ENCODE results near the gene TADA2B. TPM values are rescaled to one million over a fixed set of nuclear protein-coding genes. Genes with fewer than 3 reads are reported as not detected.
A peak's percentile ranks its signal among the peaks of the same experiment; 100 is the strongest.

TADA2B gene
- total and polyA plus RNA-seq, 10 of the 15 experiments (the other 5 are each of a cell fraction or from before 2014, with no cell fraction given): 0.66 to 12.0 (median 5.6) TPM

GRCh38 chr4:7068279-7068842 is 25.2 kb downstream of the TADA2B start (continued):
- no peak for TF ChIP-seq IKZF2 (IDR thresholded peaks at IDR 0.05)
- no peak for TF ChIP-seq EED (IDR thresholded peaks at IDR 0.05; ENCODE audit: low read depth)
- no peak for TF ChIP-seq ZNF622 (IDR thresholded peaks at IDR 0.05)
- no peak for TF ChIP-seq YBX1 (IDR thresholded peaks at IDR 0.05)
- no peak for TF ChIP-seq NFYA (IDR thresholded peaks at IDR 0.05; ENCODE audit: borderline replicate concordance, low read depth, low read length)
- TF ChIP-seq LARP7 (IDR thresholded peaks at IDR 0.05): peak; percentile 51; the same call in 1 of the 2 replicates
- no peak for TF ChIP-seq NR2C2 (IDR thresholded peaks at IDR 0.05; ENCODE audit: borderline replicate concordance, control insufficient read depth, insufficient read length, low read depth)
- TF ChIP-seq, protein P1, sequence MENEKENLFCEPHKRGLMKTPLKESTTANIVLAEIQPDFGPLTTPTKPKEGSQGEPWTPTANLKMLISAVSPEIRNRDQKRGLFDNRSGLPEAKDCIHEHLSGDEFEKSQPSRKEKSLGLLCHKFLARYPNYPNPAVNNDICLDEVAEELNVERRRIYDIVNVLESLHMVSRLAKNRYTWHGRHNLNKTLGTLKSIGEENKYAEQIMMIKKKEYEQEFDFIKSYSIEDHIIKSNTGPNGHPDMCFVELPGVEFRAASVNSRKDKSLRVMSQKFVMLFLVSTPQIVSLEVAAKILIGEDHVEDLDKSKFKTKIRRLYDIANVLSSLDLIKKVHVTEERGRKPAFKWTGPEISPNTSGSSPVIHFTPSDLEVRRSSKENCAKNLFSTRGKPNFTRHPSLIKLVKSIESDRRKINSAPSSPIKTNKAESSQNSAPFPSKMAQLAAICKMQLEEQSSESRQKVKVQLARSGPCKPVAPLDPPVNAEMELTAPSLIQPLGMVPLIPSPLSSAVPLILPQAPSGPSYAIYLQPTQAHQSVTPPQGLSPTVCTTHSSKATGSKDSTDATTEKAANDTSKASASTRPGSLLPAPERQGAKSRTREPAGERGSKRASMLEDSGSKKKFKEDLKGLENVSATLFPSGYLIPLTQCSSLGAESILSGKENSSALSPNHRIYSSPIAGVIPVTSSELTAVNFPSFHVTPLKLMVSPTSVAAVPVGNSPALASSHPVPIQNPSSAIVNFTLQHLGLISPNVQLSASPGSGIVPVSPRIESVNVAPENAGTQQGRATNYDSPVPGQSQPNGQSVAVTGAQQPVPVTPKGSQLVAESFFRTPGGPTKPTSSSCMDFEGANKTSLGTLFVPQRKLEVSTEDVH (IDR thresholded peaks at IDR 0.05; ENCODE audit: low read depth, partially characterized antibody): no peak
- TF ChIP-seq RUNX3 (IDR thresholded peaks at IDR 0.05; ENCODE audit: low read length): peak; percentile 7; the same call in 1 of the 2 replicates
- TF ChIP-seq, protein P2, sequence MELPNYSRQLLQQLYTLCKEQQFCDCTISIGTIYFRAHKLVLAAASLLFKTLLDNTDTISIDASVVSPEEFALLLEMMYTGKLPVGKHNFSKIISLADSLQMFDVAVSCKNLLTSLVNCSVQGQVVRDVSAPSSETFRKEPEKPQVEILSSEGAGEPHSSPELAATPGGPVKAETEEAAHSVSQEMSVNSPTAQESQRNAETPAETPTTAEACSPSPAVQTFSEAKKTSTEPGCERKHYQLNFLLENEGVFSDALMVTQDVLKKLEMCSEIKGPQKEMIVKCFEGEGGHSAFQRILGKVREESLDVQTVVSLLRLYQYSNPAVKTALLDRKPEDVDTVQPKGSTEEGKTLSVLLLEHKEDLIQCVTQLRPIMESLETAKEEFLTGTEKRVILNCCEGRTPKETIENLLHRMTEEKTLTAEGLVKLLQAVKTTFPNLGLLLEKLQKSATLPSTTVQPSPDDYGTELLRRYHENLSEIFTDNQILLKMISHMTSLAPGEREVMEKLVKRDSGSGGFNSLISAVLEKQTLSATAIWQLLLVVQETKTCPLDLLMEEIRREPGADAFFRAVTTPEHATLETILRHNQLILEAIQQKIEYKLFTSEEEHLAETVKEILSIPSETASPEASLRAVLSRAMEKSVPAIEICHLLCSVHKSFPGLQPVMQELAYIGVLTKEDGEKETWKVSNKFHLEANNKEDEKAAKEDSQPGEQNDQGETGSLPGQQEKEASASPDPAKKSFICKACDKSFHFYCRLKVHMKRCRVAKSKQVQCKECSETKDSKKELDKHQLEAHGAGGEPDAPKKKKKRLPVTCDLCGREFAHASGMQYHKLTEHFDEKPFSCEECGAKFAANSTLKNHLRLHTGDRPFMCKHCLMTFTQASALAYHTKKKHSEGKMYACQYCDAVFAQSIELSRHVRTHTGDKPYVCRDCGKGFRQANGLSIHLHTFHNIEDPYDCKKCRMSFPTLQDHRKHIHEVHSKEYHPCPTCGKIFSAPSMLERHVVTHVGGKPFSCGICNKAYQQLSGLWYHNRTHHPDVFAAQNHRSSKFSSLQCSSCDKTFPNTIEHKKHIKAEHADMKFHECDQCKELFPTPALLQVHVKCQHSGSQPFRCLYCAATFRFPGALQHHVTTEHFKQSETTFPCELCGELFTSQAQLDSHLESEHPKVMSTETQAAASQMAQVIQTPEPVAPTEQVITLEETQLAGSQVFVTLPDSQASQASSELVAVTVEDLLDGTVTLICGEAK (IDR thresholded peaks at IDR 0.05; ENCODE audit: borderline replicate concordance): no peak
- TF ChIP-seq POLR2AphosphoS5 (IDR thresholded peaks at IDR 0.05; ENCODE audit: low read length): peak; percentile 77; the same call in 1 of the 2 replicates
- TF ChIP-seq TCF3 (IDR thresholded peaks at IDR 0.05; ENCODE audit: borderline replicate concordance, insufficient read depth, low read depth, low read length): 0 out of 2 replicates have a peak, but pooled peaks have one; percentile 19
- TF ChIP-seq, protein P3, sequence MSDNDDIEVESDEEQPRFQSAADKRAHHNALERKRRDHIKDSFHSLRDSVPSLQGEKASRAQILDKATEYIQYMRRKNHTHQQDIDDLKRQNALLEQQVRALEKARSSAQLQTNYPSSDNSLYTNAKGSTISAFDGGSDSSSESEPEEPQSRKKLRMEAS (IDR thresholded peaks at IDR 0.05; ENCODE audit: low read depth, low read length): no peak; the same call in 1 of the 2 replicates
- TF ChIP-seq, protein P4, sequence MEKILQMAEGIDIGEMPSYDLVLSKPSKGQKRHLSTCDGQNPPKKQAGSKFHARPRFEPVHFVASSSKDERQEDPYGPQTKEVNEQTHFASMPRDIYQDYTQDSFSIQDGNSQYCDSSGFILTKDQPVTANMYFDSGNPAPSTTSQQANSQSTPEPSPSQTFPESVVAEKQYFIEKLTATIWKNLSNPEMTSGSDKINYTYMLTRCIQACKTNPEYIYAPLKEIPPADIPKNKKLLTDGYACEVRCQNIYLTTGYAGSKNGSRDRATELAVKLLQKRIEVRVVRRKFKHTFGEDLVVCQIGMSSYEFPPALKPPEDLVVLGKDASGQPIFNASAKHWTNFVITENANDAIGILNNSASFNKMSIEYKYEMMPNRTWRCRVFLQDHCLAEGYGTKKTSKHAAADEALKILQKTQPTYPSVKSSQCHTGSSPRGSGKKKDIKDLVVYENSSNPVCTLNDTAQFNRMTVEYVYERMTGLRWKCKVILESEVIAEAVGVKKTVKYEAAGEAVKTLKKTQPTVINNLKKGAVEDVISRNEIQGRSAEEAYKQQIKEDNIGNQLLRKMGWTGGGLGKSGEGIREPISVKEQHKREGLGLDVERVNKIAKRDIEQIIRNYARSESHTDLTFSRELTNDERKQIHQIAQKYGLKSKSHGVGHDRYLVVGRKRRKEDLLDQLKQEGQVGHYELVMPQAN (conservative IDR thresholded peaks at IDR 0.05): peak; percentile 89
- TF ChIP-seq TCF12 (IDR thresholded peaks at IDR 0.05; ENCODE audit: low read depth, low read length): no peak
- 0 out of 2 replicates have a peak, but pooled peaks have one; percentile 59 for TF ChIP-seq POLR2AphosphoS2 (IDR thresholded peaks at IDR 0.05; ENCODE audit: low read depth, low read length)
- no peak; the same call in 1 of the 2 replicates for TF ChIP-seq TAF1 (IDR thresholded peaks at IDR 0.05; ENCODE audit: borderline replicate concordance, low read depth, low read length)
- TF ChIP-seq, protein P5, sequence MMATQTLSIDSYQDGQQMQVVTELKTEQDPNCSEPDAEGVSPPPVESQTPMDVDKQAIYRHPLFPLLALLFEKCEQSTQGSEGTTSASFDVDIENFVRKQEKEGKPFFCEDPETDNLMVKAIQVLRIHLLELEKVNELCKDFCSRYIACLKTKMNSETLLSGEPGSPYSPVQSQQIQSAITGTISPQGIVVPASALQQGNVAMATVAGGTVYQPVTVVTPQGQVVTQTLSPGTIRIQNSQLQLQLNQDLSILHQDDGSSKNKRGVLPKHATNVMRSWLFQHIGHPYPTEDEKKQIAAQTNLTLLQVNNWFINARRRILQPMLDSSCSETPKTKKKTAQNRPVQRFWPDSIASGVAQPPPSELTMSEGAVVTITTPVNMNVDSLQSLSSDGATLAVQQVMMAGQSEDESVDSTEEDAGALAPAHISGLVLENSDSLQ (IDR thresholded peaks at IDR 0.05): no peak
- no peak for TF ChIP-seq CREM (IDR thresholded peaks at IDR 0.05; ENCODE audit: low read depth)

Measured in GM12878 (cell line).